ENCODE results near the gene ZBTB45. TPM values are rescaled to one million over a fixed set of nuclear protein-coding genes. Genes with fewer than 3 reads are reported as not detected.

ZBTB45 gene
- 13.0 to 19.0 TPM (median 18.3 TPM) in 5 replicates for total RNA-seq (2022; extraction: Qiagen RNA extraction; ENCODE audit: low read depth)

GRCh38 chr19:58519355-58520256 lies at the start of gene ZBTB45:
Gene ZBTB45 (minus strand): TSS chr19:58519810. CDS start chr19:58517673, 2,137 bp downstream.

GRCh38 chr19:58558066-58558622 lies 38.5 kb upstream of the ZBTB45 start, which contains the start of gene UBE2M:
Gene UBE2M (minus strand): TSS chr19:58558611. CDS start chr19:58558381, 230 bp downstream.

GRCh38 chr19:58554494-58555368 lies 35.1 kb upstream of the ZBTB45 start, which contains the start of gene CHMP2A:
Gene CHMP2A (minus strand): TSS chr19:58555105. CDS start chr19:58554212, 893 bp downstream.

GRCh38 chr19:58543826-58544590 lies 24.4 kb upstream of the ZBTB45 start, which contains the start of gene TRIM28:
Gene TRIM28 (plus strand): TSS chr19:58544064. CDS start chr19:58544758, 694 bp downstream.

GRCh38 chr19:58511353-58512208 lies 8.0 kb downstream of the ZBTB45 start, which contains the start of gene SLC27A5:
Gene SLC27A5 (minus strand): TSS chr19:58511992. CDS start chr19:58511955, 37 bp downstream.

GRCh38 chr19:58475714-58476497 lies 43.7 kb downstream of the ZBTB45 start, which contains the start of gene ZNF446:
Gene ZNF446 (plus strand): TSS chr19:58476352. CDS start chr19:58477219, 867 bp downstream.

GRCh38 chr19:58466760-58467589 lies 52.6 kb downstream of the ZBTB45 start, which contains the start of gene ZNF324:
Gene ZNF324 (plus strand): TSS chr19:58467080. CDS start chr19:58469186, 2,106 bp downstream.

Other genes with a start within 250 kb of the ZBTB45 start
- gene ZNF8, start 240.9 kb downstream of the ZBTB45 start, total RNA-seq (2022; extraction: Qiagen RNA extraction; ENCODE audit: low read depth), result 0.93 to 1.3 TPM (median 0.97 TPM) in 5 replicates
- 89.0 to 109 TPM (median 96.0 TPM) in 5 replicates for gene ERVK3-1, start 214.4 kb downstream of the ZBTB45 start, total RNA-seq (2022; extraction: Qiagen RNA extraction; ENCODE audit: low read depth)
- 2.1 to 2.7 TPM (median 2.4 TPM) in 5 replicates for gene ZSCAN22, start 192.8 kb downstream of the ZBTB45 start, total RNA-seq (2022; extraction: Qiagen RNA extraction; ENCODE audit: low read depth)
- gene A1BG, start 166.3 kb downstream of the ZBTB45 start, total RNA-seq (2022; extraction: Qiagen RNA extraction; ENCODE audit: low read depth), result 11.1 to 14.3 TPM (median 13.5 TPM) in 5 replicates
- gene ZNF497, start 157.1 kb downstream of the ZBTB45 start, total RNA-seq (2022; extraction: Qiagen RNA extraction; ENCODE audit: low read depth), result 0.77 to 1.4 TPM (median 1.1 TPM) in 5 replicates
- 0.98 to 1.5 TPM (median 1.4 TPM) in 5 replicates for gene ZNF837, start 138.8 kb downstream of the ZBTB45 start, total RNA-seq (2022; extraction: Qiagen RNA extraction; ENCODE audit: low read depth)
- 2,355 to 2,530 TPM (median 2,454 TPM) in 5 replicates for gene RPS5, start 132.5 kb downstream of the ZBTB45 start, total RNA-seq (2022; extraction: Qiagen RNA extraction; ENCODE audit: low read depth)
- 0.13 to 0.15 TPM in 2 of 5 replicates, not detected in the others for gene RNF225, start 124.2 kb downstream of the ZBTB45 start, total RNA-seq (2022; extraction: Qiagen RNA extraction; ENCODE audit: low read depth)
- 18.1 to 21.1 TPM (median 20.1 TPM) in 5 replicates for gene ZNF584, start 111.2 kb downstream of the ZBTB45 start, total RNA-seq (2022; extraction: Qiagen RNA extraction; ENCODE audit: low read depth)
- gene ZNF132, start 79.7 kb downstream of the ZBTB45 start, total RNA-seq (2022; extraction: Qiagen RNA extraction; ENCODE audit: low read depth), result 0.06 to 0.14 TPM (median 0.13 TPM) in 5 replicates
- 5.3 to 8.0 TPM (median 6.5 TPM) in 5 replicates for gene ZNF324B, start 68.2 kb downstream of the ZBTB45 start, total RNA-seq (2022; extraction: Qiagen RNA extraction; ENCODE audit: low read depth)
- gene ZNF324, start 52.7 kb downstream of the ZBTB45 start, total RNA-seq (2022; extraction: Qiagen RNA extraction; ENCODE audit: low read depth), result 7.6 to 9.7 TPM (median 9.1 TPM) in 5 replicates
- 11.1 to 12.6 TPM (median 12.1 TPM) in 5 replicates for gene ZNF446, start 43.5 kb downstream of the ZBTB45 start, total RNA-seq (2022; extraction: Qiagen RNA extraction; ENCODE audit: low read depth)
- gene SLC27A5, start 7.8 kb downstream of the ZBTB45 start, total RNA-seq (2022; extraction: Qiagen RNA extraction; ENCODE audit: low read depth), result 26.4 to 30.1 TPM (median 28.2 TPM) in 5 replicates
- gene TRIM28, start 24.3 kb upstream of the ZBTB45 start, total RNA-seq (2022; extraction: Qiagen RNA extraction; ENCODE audit: low read depth), result 554 to 826 TPM (median 682 TPM) in 5 replicates
- 191 to 213 TPM (median 195 TPM) in 5 replicates for gene CHMP2A, start 35.3 kb upstream of the ZBTB45 start, total RNA-seq (2022; extraction: Qiagen RNA extraction; ENCODE audit: low read depth)
- 127 to 152 TPM (median 136 TPM) in 5 replicates for gene UBE2M, start 38.8 kb upstream of the ZBTB45 start, total RNA-seq (2022; extraction: Qiagen RNA extraction; ENCODE audit: low read depth)
- gene MZF1, start 53.5 kb upstream of the ZBTB45 start, total RNA-seq (2022; extraction: Qiagen RNA extraction; ENCODE audit: low read depth), result 10.2 to 15.4 TPM (median 14.0 TPM) in 5 replicates